Measurements from ENCODE around the gene RACK1. TPM values are rescaled to one million over a fixed set of nuclear protein-coding genes. Genes with fewer than 3 reads are reported as not detected.

RACK1 gene
- total RNA-seq, 1 experiment from 2014 or later = 2,552 TPM

GRCh38 chr5:181190711-181191525, 52.8 kb downstream of the RACK1 start:
- Histone ChIP-seq H4K8ac (replicated peaks; ENCODE audit: insufficient read length, low read depth, low read length) (no peak overlapping the region), H3T11ph (ENCODE audit: low read length) (no peak overlapping the region), H2BK5ac (ENCODE audit: insufficient read length, low read length) (no peak overlapping the region), H3K4me1 (ENCODE audit: insufficient read depth, low read length) (no peaks in the 10 kb centered on the region), H3K79me2 (ENCODE audit: insufficient read depth, low read length) (no peaks in the 10 kb centered on the region), H3K27ac (ENCODE audit: insufficient read length, low read depth, low read length) (no peak overlapping the region), H2BK20ac (ENCODE audit: low read depth, low read length, poor library complexity, severe bottlenecking) (no peak overlapping the region), H3K27me3 (ENCODE audit: insufficient read depth, low read length) (peaks cover 16% of the 10 kb centered on the region), H2AK5ac (ENCODE audit: insufficient read length, low read length) (no peak overlapping the region), H4K20me1 (ENCODE audit: control insufficient read depth, insufficient read depth, insufficient read length) (no peaks in the 10 kb centered on the region), H2BK120ac (ENCODE audit: low read depth, low read length, poor library complexity, severe bottlenecking) (no peak overlapping the region), H3K9me3 (ENCODE audit: control insufficient read depth, low read depth, low read length) (no peaks in the 10 kb centered on the region), H4K5ac (ENCODE audit: insufficient read length, low read depth, low read length) (no peak overlapping the region), H3K23ac (ENCODE audit: insufficient read length, low read depth, low read length) (no peak overlapping the region), H3K23me2 (ENCODE audit: insufficient read length, low read depth, low read length, poor library complexity, severe bottlenecking) (peaks cover 34% of the 10 kb centered on the region), H4K91ac (ENCODE audit: insufficient read length, low read depth, low read length) (no peak overlapping the region), H3K4me2 (ENCODE audit: insufficient read depth, insufficient read length, low read length) (peak overlapping the region; percentile 75), H3K18ac (ENCODE audit: insufficient read length, low read depth, low read length) (no peak overlapping the region), H3K14ac (ENCODE audit: insufficient read depth, low read length) (no peak overlapping the region), H2AFZ (ENCODE audit: low read length) (no peak overlapping the region), H2BK15ac (ENCODE audit: low read depth, low read length) (no peak overlapping the region), H3K79me1 (ENCODE audit: insufficient read depth, low read depth, low read length, poor library complexity, severe bottlenecking) (no peaks in the 10 kb centered on the region), H2BK12ac (ENCODE audit: insufficient read length, low read depth, low read length) (no peak overlapping the region), H3K56ac (ENCODE audit: insufficient read length, low read depth, low read length) (no peak overlapping the region), H3K9ac (ENCODE audit: extremely low read depth, insufficient read length, low read length) (no peak overlapping the region), H3K4ac (ENCODE audit: low read depth, low read length) (no peak overlapping the region)
- WGBS (ENCODE audit: extremely low coverage, insufficient read length, low lambda C conversion rate) = no CpG with 5 or more reads among the region's 66 CpGs
- peak; percentile 41; the same call in 2 of the 3 replicates for TF ChIP-seq CTCF (conservative IDR thresholded peaks at IDR 0.05)
- H3K4me3 Mint-ChIP-seq = peak overlapping the region; percentile 91 to 92
- H3K27me3 Mint-ChIP-seq (ENCODE audit: low read depth) = peaks cover 57% of the 10 kb centered on the region
- H3K4me1 Mint-ChIP-seq = peaks cover 11 to 25% of the 10 kb centered on the region in 2 experiments
- no peak overlapping the region for H3K27ac Mint-ChIP-seq
- H3K36me3 Mint-ChIP-seq (ENCODE audit: insufficient read depth in 1 of 3, low read depth in 3 of 3) = peaks cover 0 to 2% (median 0%) of the 10 kb centered on the region in 3 experiments; a peak in 2 of 7 replicates
- DNase-seq = no peak
- H3K9me3 Mint-ChIP-seq = peaks cover 6 to 9% of the 10 kb centered on the region in 2 experiments; a peak in 2 of 5 replicates

All from H9 (cell line).